ENCODE data around the gene CCDC61.

Gene CCDC61

GRCh38 chr19:45975306-45976070 is 19.8 kb upstream of the CCDC61 start:
- DNase-seq: no peak

GRCh38 chr19:45976178-45976577 is 19.1 kb upstream of the CCDC61 start:
- DNase-seq: no peak

GRCh38 chr19:45978156-45978555 is 17.1 kb upstream of the CCDC61 start:
- no peak for DNase-seq

GRCh38 chr19:45981350-45981749 is 13.9 kb upstream of the CCDC61 start:
- no peak for DNase-seq

GRCh38 chr19:45985321-45985720 is 9.9 kb upstream of the CCDC61 start:
- DNase-seq: no peak

- DNase-seq: no peak
These were observed 5.0 kb upstream of the CCDC61 start for GRCh38 chr19:45990113-45990728.

- no peak for DNase-seq
These were observed 740 bp upstream of the CCDC61 start for GRCh38 chr19:45994456-45994997.

- DNase-seq: no peak
These were observed 583 bp downstream of the CCDC61 start for GRCh38 chr19:45995715-45996385.

- no peak for DNase-seq
These were observed 1.7 kb downstream of the CCDC61 start for GRCh38 chr19:45996933-45997332.

- no peak for DNase-seq
These were observed 3.6 kb downstream of the CCDC61 start for GRCh38 chr19:45998834-45999233.

- DNase-seq: peak; percentile 33
These were observed 4.4 kb downstream of the CCDC61 start for GRCh38 chr19:45999653-46000121.

- peak; percentile 70 for DNase-seq
These were observed 5.4 kb downstream of the CCDC61 start for GRCh38 chr19:46000491-46001246.

- DNase-seq: no peak
These were observed 7.5 kb downstream of the CCDC61 start for GRCh38 chr19:46002678-46003275.

GRCh38 chr19:46006411-46006810 is 11.1 kb downstream of the CCDC61 start:
- no peak for DNase-seq

- DNase-seq: peak; percentile 82
These were observed 14.6 kb downstream of the CCDC61 start for GRCh38 chr19:46009530-46010510.

- no peak for DNase-seq
These were observed 19.3 kb downstream of the CCDC61 start for GRCh38 chr19:46014534-46014933.

- peak; percentile 84 for DNase-seq
These were observed 19.8 kb downstream of the CCDC61 start for GRCh38 chr19:46014941-46015686.

- peak; percentile 41 for DNase-seq
These were observed 20.6 kb downstream of the CCDC61 start for GRCh38 chr19:46015687-46016425.

- DNase-seq: peak; percentile 90
These were observed 21.3 kb downstream of the CCDC61 start for GRCh38 chr19:46016426-46017094.
